CD4-positive, alpha-beta T cell (primary cell): ENCODE measurements around the gene HIP1R. TPM values are rescaled to one million over a fixed set of nuclear protein-coding genes. Genes with fewer than 3 reads are reported as not detected.

ENCODE experiments used
- ATAC-seq: fragments of 200-7000 bp; cut with Tn5 transposase; one replicate; pipeline ENCODE4 v1.10.0; 2022; ENCODE audit warnings: mild to moderate bottlenecking; ENCODE audit not compliant: poor library complexity
- CTCF ChIA-PET: fragments of 350-600 bp; sonication (Branson Sonifier 250); formaldehyde crosslinking; loops from one replicate; lab custom pipeline; 2021; ENCODE audit warnings: antibody characterized with exemption, inconsistent platforms; lab: Charles Lee
- POLR2A ChIA-PET: fragments of 350-600 bp; sonication (Branson Sonifier 250); formaldehyde crosslinking; loops from one replicate; lab custom pipeline; 2021; ENCODE audit warnings: antibody characterized with exemption, inconsistent platforms; lab: Charles Lee
- DNase-seq, 14 experiments: peaks; one replicate each; pipeline ENCODE4 v3.0.0-alpha.2; 2013 to 2020; ENCODE audit warnings: mixed read lengths in 2 of 14
- H3K27ac ChIP-seq, 2 donors: one replicate each; pipeline versions ENCODE4 v1.5.1 to v1.7.0; 2013; ENCODE audit warnings: low read length in 2 of 2, low read depth in 1 of 2, mild to moderate bottlenecking in 1 of 2
- H3K27me3 ChIP-seq, 2 experiments: 1 replicate in 1 of 2; 2 replicates in 1 of 2; pipeline versions ENCODE4 v1.6.1 to v1.7.0; 2013; ENCODE audit warnings: low read length in 2 of 2, control low read depth in 1 of 2, mild to moderate bottlenecking in 1 of 2, moderate library complexity in 1 of 2; ENCODE audit not compliant: insufficient read depth in 2 of 2, control insufficient read depth in 1 of 2
- H3K36me3 ChIP-seq: one replicate; pipeline ENCODE4 v1.6.1; 2013; ENCODE audit warnings: low read length, control low read depth; ENCODE audit not compliant: insufficient read depth
- H3K4me1 ChIP-seq: one replicate; pipeline ENCODE4 v1.6.1; 2013; ENCODE audit warnings: low read length, control low read depth; ENCODE audit not compliant: insufficient read depth
- H3K4me3 ChIP-seq: one replicate; pipeline ENCODE4 v1.5.1; 2013; ENCODE audit warnings: mild to moderate bottlenecking, low read length, moderate library complexity
- H3K9me3 ChIP-seq, 2 experiments: 1 replicate in 1 of 2; 2 replicates in 1 of 2; pipeline versions ENCODE4 v1.6.1 to v1.7.0; 2013; ENCODE audit warnings: low read length in 2 of 2, mild to moderate bottlenecking in 2 of 2, control low read depth in 1 of 2, moderate library complexity in 1 of 2; ENCODE audit not compliant: control insufficient read depth in 1 of 2, insufficient read depth in 1 of 2
- H3K27ac Mint-ChIP-seq: one replicate; pipeline ENCODE4 v1.8.0; 2020; ENCODE audit warnings: mixed read lengths
- H3K27me3 Mint-ChIP-seq: one replicate; pipeline ENCODE4 v1.8.0; 2021; ENCODE audit warnings: mixed read lengths
- H3K36me3 Mint-ChIP-seq: one replicate; pipeline ENCODE4 v1.8.0; 2021; ENCODE audit warnings: low read depth, mixed read lengths
- H3K4me1 Mint-ChIP-seq: one replicate; pipeline ENCODE4 v1.8.0; 2021; ENCODE audit warnings: low read depth, mixed read lengths
- H3K4me3 Mint-ChIP-seq: one replicate; pipeline ENCODE4 v1.8.0; 2020; ENCODE audit warnings: mild to moderate bottlenecking, mixed read lengths
- H3K9me3 Mint-ChIP-seq: one replicate; pipeline ENCODE4 v1.8.0; 2020; ENCODE audit warnings: mixed read lengths
- intact Hi-C, 2 experiments: fragments of 100-400 bp; cut with DNase I in 1 of 2; cut with micrococcal nuclease in 1 of 2; formaldehyde crosslinking; loops; one replicate each; pipeline versions ENCODE4 v1.15.1 to v1.9.0; 2023 to 2025; cut with DNase I, micrococcal nuclease
- total RNA-seq, 174 experiments: library from RNA in 2 of 174; stranded (reverse) in 2 of 174; gene quantifications; one replicate each; pipeline ENCODE4 v1.2.3 and lab custom pipeline; 2021 to 2026
- TF ChIP-seq, protein P1 (sequence below): fragments of 200-600 bp; IDR thresholded peaks from one replicate; pipeline ENCODE4 v1.8.0; 2022; ENCODE audit warnings: antibody characterized with exemption, mild to moderate bottlenecking

The HIP1R gene
- total RNA-seq, 2 experiments from 2014 or later: 184 to 185 TPM

DNA sequence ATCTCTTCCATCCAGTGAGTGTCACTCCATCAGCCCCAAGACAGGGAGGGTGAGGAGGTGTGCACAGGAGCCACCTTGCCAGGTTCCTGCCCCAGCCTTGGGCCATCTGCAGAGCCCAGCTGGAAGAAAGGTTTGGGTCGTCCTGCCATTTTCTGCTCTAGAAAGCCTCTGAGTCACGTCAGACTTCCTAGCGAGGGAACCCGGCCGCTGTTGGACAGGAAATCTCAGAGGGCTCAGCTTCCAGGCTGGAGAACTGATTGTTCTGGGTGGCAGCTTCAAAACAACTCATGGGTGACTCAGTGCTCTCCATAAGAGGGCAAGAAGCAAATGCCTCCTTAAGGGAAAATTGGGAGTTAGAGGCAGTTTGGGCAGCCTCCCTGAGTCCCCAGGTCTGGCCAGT is 16.6 kb downstream of the HIP1R start:
- Histone ChIP-seq H3K27me3 (no peaks in the 10 kb centered on the region), H3K36me3 (peaks cover 23% of the 10 kb centered on the region), H3K4me1 (no peaks in the 10 kb centered on the region), H3K4me3 (no peak overlapping the region), H3K27ac (no peak overlapping the region), H3K9me3 (no peaks in the 10 kb centered on the region)
- POLR2A ChIA-PET: no interaction called here
- H3K27ac Mint-ChIP-seq: no peak overlapping the region
- no peaks in the 10 kb centered on the region for H3K9me3 Mint-ChIP-seq
- TF ChIP-seq, protein P1, sequence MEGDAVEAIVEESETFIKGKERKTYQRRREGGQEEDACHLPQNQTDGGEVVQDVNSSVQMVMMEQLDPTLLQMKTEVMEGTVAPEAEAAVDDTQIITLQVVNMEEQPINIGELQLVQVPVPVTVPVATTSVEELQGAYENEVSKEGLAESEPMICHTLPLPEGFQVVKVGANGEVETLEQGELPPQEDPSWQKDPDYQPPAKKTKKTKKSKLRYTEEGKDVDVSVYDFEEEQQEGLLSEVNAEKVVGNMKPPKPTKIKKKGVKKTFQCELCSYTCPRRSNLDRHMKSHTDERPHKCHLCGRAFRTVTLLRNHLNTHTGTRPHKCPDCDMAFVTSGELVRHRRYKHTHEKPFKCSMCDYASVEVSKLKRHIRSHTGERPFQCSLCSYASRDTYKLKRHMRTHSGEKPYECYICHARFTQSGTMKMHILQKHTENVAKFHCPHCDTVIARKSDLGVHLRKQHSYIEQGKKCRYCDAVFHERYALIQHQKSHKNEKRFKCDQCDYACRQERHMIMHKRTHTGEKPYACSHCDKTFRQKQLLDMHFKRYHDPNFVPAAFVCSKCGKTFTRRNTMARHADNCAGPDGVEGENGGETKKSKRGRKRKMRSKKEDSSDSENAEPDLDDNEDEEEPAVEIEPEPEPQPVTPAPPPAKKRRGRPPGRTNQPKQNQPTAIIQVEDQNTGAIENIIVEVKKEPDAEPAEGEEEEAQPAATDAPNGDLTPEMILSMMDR: no peak
- no peaks in the 10 kb centered on the region for H3K27me3 Mint-ChIP-seq
- ATAC-seq (no peak), DNase-seq (no peak)
- CTCF ChIA-PET: no interaction called here
- intact Hi-C loops: no loop called here
- no peaks in the 10 kb centered on the region for H3K4me1 Mint-ChIP-seq
- H3K36me3 Mint-ChIP-seq: peaks cover 17% of the 10 kb centered on the region
- H3K4me3 Mint-ChIP-seq: no peak overlapping the region

DNA sequence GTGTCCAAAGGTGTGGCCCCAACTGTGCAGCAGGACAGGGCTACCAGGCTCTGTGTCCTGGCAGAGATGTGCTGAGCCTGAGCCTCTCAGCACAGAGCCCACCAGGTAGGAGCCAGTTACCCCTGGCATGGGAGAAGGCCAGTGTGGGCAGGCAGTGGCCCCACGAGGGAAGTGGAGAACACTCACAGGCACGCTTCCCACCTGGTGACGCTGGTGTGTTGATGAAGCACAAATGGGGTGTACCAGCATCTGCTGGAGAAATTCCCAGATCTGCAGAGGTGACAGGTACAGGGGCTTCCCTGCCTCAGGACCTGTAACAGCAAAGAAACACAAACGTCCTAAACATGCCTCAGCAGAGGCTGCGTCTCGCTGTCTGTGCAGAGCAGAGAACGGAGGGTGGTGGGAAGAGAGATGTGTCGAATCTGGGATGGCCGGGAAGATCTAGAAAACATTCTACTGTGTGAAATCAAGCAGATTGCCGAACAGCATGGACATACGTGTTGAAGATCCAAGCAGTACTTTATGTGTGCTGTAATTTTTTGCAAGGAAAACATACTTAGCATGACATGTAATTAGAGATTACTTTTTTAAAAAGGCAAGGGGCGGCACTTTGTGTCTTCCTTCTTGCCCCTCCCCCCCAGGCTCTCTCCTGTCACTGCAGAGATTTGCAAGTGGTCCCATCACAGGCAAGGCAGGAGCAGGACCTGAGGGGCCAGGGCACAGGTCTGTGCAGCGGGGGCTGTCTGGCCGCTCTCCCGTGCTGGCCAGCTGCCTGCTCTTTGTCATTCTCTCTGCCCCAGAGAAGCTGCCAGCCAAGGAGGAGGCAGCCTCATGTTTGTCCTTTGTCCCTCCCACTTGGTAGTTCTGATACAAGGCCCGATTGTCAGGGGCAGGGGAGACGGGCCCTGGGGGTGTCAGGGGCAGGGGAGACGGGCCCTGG is 17.3 kb downstream of the HIP1R start:
- intact Hi-C loops: no loop called here
- TF ChIP-seq, protein P1: no peak
- Mint-ChIP-seq H3K9me3 (no peaks in the 10 kb centered on the region), H3K4me3 (peak overlapping the region; percentile 12), H3K36me3 (peaks cover 24% of the 10 kb centered on the region), H3K27ac (peak overlapping the region; percentile 24), H3K4me1 (no peaks in the 10 kb centered on the region), H3K27me3 (no peaks in the 10 kb centered on the region)
- ATAC-seq (no peak), DNase-seq (no peak)
- H3K36me3 ChIP-seq: peaks cover 23% of the 10 kb centered on the region
- no peak overlapping the region for H3K27ac ChIP-seq
- ChIA-PET CTCF (no interaction called here), POLR2A (no interaction called here)
- H3K27me3 ChIP-seq: no peaks in the 10 kb centered on the region
- H3K4me1 ChIP-seq: no peaks in the 10 kb centered on the region
- H3K9me3 ChIP-seq: no peaks in the 10 kb centered on the region
- no peak overlapping the region for H3K4me3 ChIP-seq

- H3K4me1 Mint-ChIP-seq: no peaks in the 10 kb centered on the region
- POLR2A ChIA-PET: no interaction called here
- Histone ChIP-seq H3K27ac (no peak overlapping the region), H3K4me1 (no peaks in the 10 kb centered on the region), H3K4me3 (no peak overlapping the region), H3K36me3 (peaks cover 24% of the 10 kb centered on the region), H3K27me3 (no peaks in the 10 kb centered on the region), H3K9me3 (no peaks in the 10 kb centered on the region)
- intact Hi-C loops: no loop called here
- peaks cover 32% of the 10 kb centered on the region for H3K36me3 Mint-ChIP-seq
- H3K9me3 Mint-ChIP-seq: no peaks in the 10 kb centered on the region
- TF ChIP-seq, protein P1: no peak
- no peaks in the 10 kb centered on the region for H3K27me3 Mint-ChIP-seq
- H3K4me3 Mint-ChIP-seq: no peak overlapping the region
- H3K27ac Mint-ChIP-seq: no peak overlapping the region
- CTCF ChIA-PET: no interaction called here
- ATAC-seq (no peak), DNase-seq (no peak)
These were observed 18.5 kb downstream of the HIP1R start for GRCh38 chr12:122853582-122854245.
